ENCODE data around the gene PHLDA1.
"Not testable (repeated sequence)": the region's sequence is repeated elsewhere in the genome, so short reads cannot be mapped to it uniquely, and the experiment has no call there.

PHLDA1 gene

GRCh38 chr12:76018111-76018510 lies 13.5 kb downstream of the PHLDA1 start:
- DNase-seq (ENCODE audit: low spot score): no peak

- no peak for DNase-seq (ENCODE audit: low spot score)
These were observed 17.6 kb downstream of the PHLDA1 start for GRCh38 chr12:76014007-76014406.

GRCh38 chr12:76013603-76014002 lies 18.0 kb downstream of the PHLDA1 start:
- no peak for DNase-seq (ENCODE audit: low spot score)

- DNase-seq (ENCODE audit: low spot score): no peak
These were observed 18.9 kb downstream of the PHLDA1 start for GRCh38 chr12:76012644-76013043.

- no peak for DNase-seq (ENCODE audit: low spot score)
These were observed 20.7 kb downstream of the PHLDA1 start for GRCh38 chr12:76010732-76011458.

- no peak for DNase-seq (ENCODE audit: low spot score)
These were observed 23.1 kb downstream of the PHLDA1 start for GRCh38 chr12:76008428-76008827.

GRCh38 chr12:76007640-76008039 lies 23.9 kb downstream of the PHLDA1 start:
- no peak for DNase-seq (ENCODE audit: low spot score)

- no peak for DNase-seq (ENCODE audit: low spot score)
These were observed 25.3 kb downstream of the PHLDA1 start for GRCh38 chr12:76006028-76006925.

- no peak for DNase-seq (ENCODE audit: low spot score)
These were observed 28.3 kb downstream of the PHLDA1 start for GRCh38 chr12:76003355-76003638.

GRCh38 chr12:76002598-76003354 lies 28.8 kb downstream of the PHLDA1 start:
- no peak for DNase-seq (ENCODE audit: low spot score)

- DNase-seq (ENCODE audit: low spot score): no peak
These were observed 33.1 kb downstream of the PHLDA1 start for GRCh38 chr12:75998292-75999063.

- no peak for DNase-seq (ENCODE audit: low spot score)
These were observed 33.9 kb downstream of the PHLDA1 start for GRCh38 chr12:75997658-75998057.

- no peak for DNase-seq (ENCODE audit: low spot score)
These were observed 34.6 kb downstream of the PHLDA1 start for GRCh38 chr12:75996861-75997447.

GRCh38 chr12:75995691-75996090 lies 35.9 kb downstream of the PHLDA1 start:
- DNase-seq (ENCODE audit: low spot score): no peak

GRCh38 chr12:75994069-75994740 lies 37.4 kb downstream of the PHLDA1 start:
- DNase-seq (ENCODE audit: low spot score): no peak

- DNase-seq (ENCODE audit: low spot score): no peak
These were observed 39.8 kb downstream of the PHLDA1 start for GRCh38 chr12:75991753-75992152.

GRCh38 chr12:75990189-75990912 lies 41.2 kb downstream of the PHLDA1 start:
- DNase-seq (ENCODE audit: low spot score): no peak

GRCh38 chr12:75987709-75988108 lies 43.9 kb downstream of the PHLDA1 start:
- DNase-seq (ENCODE audit: low spot score): not testable (repeated sequence)

- no peak for DNase-seq (ENCODE audit: low spot score)
These were observed 45.4 kb downstream of the PHLDA1 start for GRCh38 chr12:75986001-75986746.

- DNase-seq (ENCODE audit: low spot score): no peak
These were observed 46.0 kb downstream of the PHLDA1 start for GRCh38 chr12:75985566-75985965.
